A673 (cell line): ENCODE results near the gene LAMA5. TPM values are rescaled to one million over a fixed set of nuclear protein-coding genes. Genes with fewer than 3 reads are reported as not detected.

Experiments
- BruUV-seq: library from RNA; stranded (reverse); fragments of 400-500 nt; replicated peaks from 2 replicates; lab custom pipeline; 2021; lab: Mats Ljungman, UMichigan
- CTCF ChIA-PET: fragments of 300-600 bp; sonication (Branson Sonifier 250); formaldehyde crosslinking; loops from one replicate; lab custom pipeline; 2022; ENCODE audit warnings: antibody characterized with exemption; lab: Charles Lee
- POLR2A ChIA-PET: fragments of 300-600 bp; sonication (Branson Sonifier 250); formaldehyde crosslinking; loops from one replicate; lab custom pipeline; 2022; ENCODE audit warnings: antibody characterized with exemption; ENCODE audit not compliant: low non-redundant PET; lab: Charles Lee
- DNase-seq: peaks from one replicate; pipeline ENCODE4 v3.0.0-alpha.2; 2015; ENCODE audit warnings: low spot score
- H3K27ac ChIP-seq: fragments of 200-600 bp; sonication (generic); 2 replicates; pipeline ENCODE4 v1.5.1; 2016; ENCODE audit warnings: mixed run types, low read depth, mild to moderate bottlenecking, mixed read lengths, antibody characterized with exemption, low read length; ENCODE audit not compliant: poor library complexity, severe bottlenecking
- H3K27me3 ChIP-seq: fragments of 200-600 bp; sonication (generic); replicated peaks from 2 replicates; pipeline ENCODE4 v1.6.1; 2017; ENCODE audit warnings: mixed run types, low read depth, mild to moderate bottlenecking, mixed read lengths, antibody characterized with exemption, low read length; ENCODE audit not compliant: insufficient read depth, poor library complexity
- H3K36me3 ChIP-seq: fragments of 200-600 bp; sonication (generic); 2 replicates; pipeline ENCODE4 v1.6.1; 2016; ENCODE audit warnings: mixed run types, mild to moderate bottlenecking, mixed read lengths, antibody characterized with exemption, low read length; ENCODE audit not compliant: insufficient read depth, poor library complexity, severe bottlenecking
- H3K4me1 ChIP-seq: fragments of 200-600 bp; sonication (generic); 2 replicates; pipeline ENCODE4 v1.6.1; 2017; ENCODE audit warnings: mixed run types, mild to moderate bottlenecking, mixed read lengths, antibody characterized with exemption, low read length; ENCODE audit not compliant: insufficient read depth, poor library complexity, severe bottlenecking
- H3K4me3 ChIP-seq: fragments of 200-600 bp; sonication (generic); 2 replicates; pipeline ENCODE4 v1.5.1; 2016; ENCODE audit warnings: low read depth, mixed run types, mild to moderate bottlenecking, mixed read lengths, low read length; ENCODE audit not compliant: poor library complexity, severe bottlenecking
- H3K9me3 ChIP-seq: fragments of 200-600 bp; sonication (generic); 2 replicates; pipeline ENCODE4 v1.6.1; 2016; ENCODE audit warnings: mixed run types, low read depth, mild to moderate bottlenecking, mixed read lengths, antibody characterized with exemption, low read length; ENCODE audit not compliant: poor library complexity, severe bottlenecking
- EZH2 ChIP-seq: fragments of 200-600 bp; sonication (generic); IDR thresholded peaks from 2 replicates; pipeline ENCODE4 v1.6.1; 2017; ENCODE audit warnings: borderline replicate concordance, low read depth, mild to moderate bottlenecking, mixed read lengths, antibody characterized with exemption, low read length; ENCODE audit not compliant: poor library complexity, severe bottlenecking
- intact Hi-C: fragments of 100-400 bp; cut with micrococcal nuclease; formaldehyde crosslinking; loops from one replicate; pipeline ENCODE4 v1.10.0; 2022; ENCODE audit not compliant: unreplicated experiment
- total RNA-seq: library from RNA; stranded (reverse); gene quantifications from 2 replicates; pipeline ENCODE4 v1.2.3, GENCODE V29; 2021
- TF ChIP-seq, protein P1 (sequence below): fragments of 300-800, 200-600 bp; sonication (generic); conservative IDR thresholded peaks from 2 replicates; pipeline ENCODE4 v1.5.1; 2017; ENCODE audit warnings: low read depth, mild to moderate bottlenecking, antibody characterized with exemption, low read length, moderate library complexity, mixed read lengths

LAMA5 gene
- total RNA-seq, 1 experiment from 2014 or later: 4.2 TPM

DNA sequence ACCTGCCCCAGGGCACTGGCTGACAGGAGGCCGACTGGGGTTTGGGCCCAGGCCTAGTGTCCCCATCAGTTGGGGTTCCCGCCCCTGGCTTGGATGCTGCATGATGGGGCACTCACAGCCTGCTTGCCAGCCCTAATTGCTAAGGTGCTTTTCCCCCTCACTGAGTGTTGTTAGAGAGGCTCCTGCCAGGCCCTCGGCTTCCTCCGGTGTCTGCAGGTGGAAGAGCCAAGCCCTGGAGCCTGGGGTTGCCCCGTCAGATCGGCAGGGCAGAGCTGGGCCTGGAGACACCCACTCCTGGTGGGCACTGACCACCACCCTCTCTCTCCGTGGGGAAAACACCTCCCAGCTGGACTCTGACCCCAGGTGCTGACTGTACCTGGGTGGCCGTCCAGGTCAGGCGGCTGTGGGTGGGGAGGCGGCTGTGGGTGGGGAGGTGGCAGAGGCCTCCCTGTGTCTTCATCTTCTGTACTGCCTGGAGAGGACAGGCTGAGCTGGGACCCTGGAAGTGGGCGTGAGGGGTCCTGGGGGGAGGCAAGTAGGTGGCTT lies 46.0 kb upstream of the LAMA5 start:
- intact Hi-C loops: loop anchor here (5.0 kb wide), 1 partner anchor 379 kb away; no protein-coding TSS in a partner anchor
- ChIA-PET POLR2A (no interaction called here), CTCF (no interaction called here)
- H3K9me3 ChIP-seq: no peaks in the 10 kb centered on the region
- no peak overlapping the region for H3K4me3 ChIP-seq
- TF ChIP-seq EZH2: no peak
- TF ChIP-seq, protein P1, sequence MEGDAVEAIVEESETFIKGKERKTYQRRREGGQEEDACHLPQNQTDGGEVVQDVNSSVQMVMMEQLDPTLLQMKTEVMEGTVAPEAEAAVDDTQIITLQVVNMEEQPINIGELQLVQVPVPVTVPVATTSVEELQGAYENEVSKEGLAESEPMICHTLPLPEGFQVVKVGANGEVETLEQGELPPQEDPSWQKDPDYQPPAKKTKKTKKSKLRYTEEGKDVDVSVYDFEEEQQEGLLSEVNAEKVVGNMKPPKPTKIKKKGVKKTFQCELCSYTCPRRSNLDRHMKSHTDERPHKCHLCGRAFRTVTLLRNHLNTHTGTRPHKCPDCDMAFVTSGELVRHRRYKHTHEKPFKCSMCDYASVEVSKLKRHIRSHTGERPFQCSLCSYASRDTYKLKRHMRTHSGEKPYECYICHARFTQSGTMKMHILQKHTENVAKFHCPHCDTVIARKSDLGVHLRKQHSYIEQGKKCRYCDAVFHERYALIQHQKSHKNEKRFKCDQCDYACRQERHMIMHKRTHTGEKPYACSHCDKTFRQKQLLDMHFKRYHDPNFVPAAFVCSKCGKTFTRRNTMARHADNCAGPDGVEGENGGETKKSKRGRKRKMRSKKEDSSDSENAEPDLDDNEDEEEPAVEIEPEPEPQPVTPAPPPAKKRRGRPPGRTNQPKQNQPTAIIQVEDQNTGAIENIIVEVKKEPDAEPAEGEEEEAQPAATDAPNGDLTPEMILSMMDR: no peak
- H3K4me1 ChIP-seq: peaks cover 4% of the 10 kb centered on the region
- H3K27me3 ChIP-seq: no peaks in the 10 kb centered on the region
- DNase-seq: no peak
- no peaks in the 10 kb centered on the region for H3K36me3 ChIP-seq
- no peak overlapping the region for H3K27ac ChIP-seq
- no TSS peak for BruUV-seq

DNA sequence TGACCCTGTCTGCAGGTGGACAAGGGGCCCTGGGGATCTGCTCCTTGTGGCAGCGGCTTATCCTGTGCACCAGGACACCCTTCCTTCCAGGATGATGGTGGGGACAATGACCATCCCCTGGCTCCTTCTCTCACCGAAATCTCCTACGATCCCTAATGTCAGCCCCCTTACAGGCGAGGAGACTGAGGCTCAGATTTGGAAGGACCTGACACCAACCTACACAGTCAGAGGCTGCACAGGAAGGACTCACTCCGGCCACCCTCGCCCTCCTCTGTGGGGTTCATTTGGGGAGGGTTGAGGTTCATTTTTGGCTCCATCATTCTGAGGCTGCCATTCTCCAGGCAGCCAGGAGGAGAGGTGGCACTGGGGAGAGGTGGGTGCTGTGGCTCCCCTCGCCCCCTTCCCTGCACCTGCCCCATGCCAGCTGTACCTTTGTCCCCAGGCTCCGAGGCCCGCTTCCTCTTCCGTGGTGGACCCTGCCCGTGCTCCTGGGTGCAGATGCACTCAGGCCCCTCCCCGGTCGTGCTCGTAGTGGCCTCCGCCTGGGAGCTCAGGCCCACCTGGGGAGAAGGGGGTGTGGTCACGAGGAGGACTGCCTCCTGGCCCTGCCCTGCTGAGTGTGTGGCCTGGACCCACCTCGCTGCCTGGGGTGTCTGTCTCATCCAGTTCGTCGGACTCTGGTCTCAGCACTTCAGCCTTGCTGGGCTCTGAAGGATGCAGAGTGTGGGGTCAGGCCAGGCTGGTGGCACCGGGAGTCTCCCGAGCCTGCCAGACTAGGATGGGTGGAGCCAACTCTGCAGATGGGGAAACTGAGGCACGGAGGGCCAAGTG lies 45.3 kb upstream of the LAMA5 start:
- Histone ChIP-seq H3K27ac (no peak overlapping the region), H3K27me3 (no peaks in the 10 kb centered on the region), H3K4me3 (no peak overlapping the region), H3K9me3 (no peaks in the 10 kb centered on the region), H3K4me1 (peaks cover 4% of the 10 kb centered on the region), H3K36me3 (no peaks in the 10 kb centered on the region)
- ChIA-PET POLR2A (no interaction called here), CTCF (interaction anchor here (0.5 kb wide), 1 partner anchor 379 kb away, joined by 4 read pairs; no protein-coding TSS in a partner anchor)
- BruUV-seq: no TSS peak
- DNase-seq: no peak
- TF ChIP-seq, protein P1: no peak
- no peak for TF ChIP-seq EZH2
- intact Hi-C loops: loop anchor here (5.0 kb wide), 1 partner anchor 380 kb away; no protein-coding TSS in a partner anchor

DNA sequence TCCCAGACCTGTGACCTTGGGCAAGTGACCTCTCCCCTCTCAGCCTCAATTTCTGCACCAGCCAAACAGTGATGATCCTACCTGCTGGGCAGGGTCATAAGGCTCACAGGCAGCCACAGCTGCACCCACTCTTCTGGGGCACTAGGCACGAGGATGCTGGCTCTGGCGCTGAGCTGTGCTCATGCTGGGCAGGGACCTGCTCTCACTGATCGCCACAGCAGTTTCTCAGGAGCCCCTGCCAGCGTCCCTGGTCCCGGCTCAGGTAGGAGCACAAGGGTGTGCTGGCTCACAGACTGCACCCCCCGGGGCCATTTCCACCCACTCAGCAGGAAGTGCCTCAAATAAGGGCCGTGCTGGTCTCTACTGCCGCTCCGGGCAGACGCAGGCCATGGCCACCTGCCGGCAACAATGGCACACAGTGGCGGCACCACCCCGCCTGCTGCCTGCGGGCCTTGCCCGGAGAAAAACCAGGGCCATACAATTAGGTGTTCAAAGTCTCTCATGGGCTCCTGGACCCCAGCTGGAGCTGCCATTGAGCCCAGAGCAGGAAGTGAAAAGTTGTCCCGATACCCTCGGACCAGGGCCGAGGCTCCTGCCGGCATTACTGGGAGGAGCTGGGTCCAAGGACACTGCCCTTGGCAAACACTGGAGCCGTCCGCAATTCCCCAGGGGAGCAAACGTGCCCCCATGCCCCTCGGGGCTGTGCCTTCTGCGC lies 44.5 kb upstream of the LAMA5 start:
- Histone ChIP-seq H3K4me1 (peaks cover 4% of the 10 kb centered on the region), H3K27ac (no peak overlapping the region), H3K27me3 (no peaks in the 10 kb centered on the region), H3K9me3 (no peaks in the 10 kb centered on the region), H3K4me3 (no peak overlapping the region), H3K36me3 (no peaks in the 10 kb centered on the region)
- no peak for DNase-seq
- ChIA-PET CTCF (interaction anchor here (0.5 to 0.6 kb wide), 3 partner anchors 80 to 380 kb away, joined by 3 to 4 read pairs (median 3); no protein-coding TSS in a partner anchor), POLR2A (no interaction called here)
- no peak for TF ChIP-seq EZH2
- TF ChIP-seq, protein P1: no peak
- intact Hi-C loops: loop anchor here (2.0 to 5.0 kb wide), 2 partner anchors 205 to 381 kb away; no protein-coding TSS in a partner anchor
- no TSS peak for BruUV-seq
